Amniotic stem cell (primary cell): ENCODE data around the gene TRAPPC10.
"Not testable (repeated sequence)": the region's sequence is repeated elsewhere in the genome, so short reads cannot be mapped to it uniquely, and the experiment has no call there.

Experiments
- DNase-seq: peaks from one replicate; lab custom pipeline; 2025; lab: John Stamatoyannopoulos, UW

Gene TRAPPC10

GRCh38 chr21:44089001-44089911 is 77.1 kb downstream of the TRAPPC10 start:
- no peak for DNase-seq

- no peak for DNase-seq
Observed at GRCh38 chr21:44090325-44090724, 78.2 kb downstream of the TRAPPC10 start.

- DNase-seq = no peak
Observed at GRCh38 chr21:44092211-44092610, 80.1 kb downstream of the TRAPPC10 start.

- DNase-seq = no peak
Observed at GRCh38 chr21:44093761-44094160, 81.7 kb downstream of the TRAPPC10 start.

GRCh38 chr21:44094832-44095231 is 82.7 kb downstream of the TRAPPC10 start:
- no peak for DNase-seq

GRCh38 chr21:44098507-44098906 is 86.4 kb downstream of the TRAPPC10 start:
- not testable (repeated sequence) for DNase-seq

- DNase-seq = not testable (repeated sequence)
Observed at GRCh38 chr21:44098964-44099363, 86.9 kb downstream of the TRAPPC10 start.

GRCh38 chr21:44107026-44107501 is 95.0 kb downstream of the TRAPPC10 start, which contains the start of gene PWP2:
Gene PWP2 (plus strand): TSS chr21:44107399. CDS start chr21:44107417, 18 bp downstream.
- not testable (repeated sequence) for DNase-seq

- not testable (repeated sequence) for DNase-seq
Observed at GRCh38 chr21:44107589-44107988, 95.5 kb downstream of the TRAPPC10 start.

GRCh38 chr21:44113702-44114371 is 101.7 kb downstream of the TRAPPC10 start:
- not testable (repeated sequence) for DNase-seq

- DNase-seq = not testable (repeated sequence)
Observed at GRCh38 chr21:44122131-44122530, 110.0 kb downstream of the TRAPPC10 start.

GRCh38 chr21:44127827-44128226 is 115.7 kb downstream of the TRAPPC10 start:
- not testable (repeated sequence) for DNase-seq

GRCh38 chr21:44133715-44134057 is 121.6 kb downstream of the TRAPPC10 start:
- not testable (repeated sequence) for DNase-seq

GRCh38 chr21:44134732-44135131 is 122.6 kb downstream of the TRAPPC10 start:
- DNase-seq = not testable (repeated sequence)

- DNase-seq = not testable (repeated sequence)
Observed at GRCh38 chr21:44138039-44138438, 125.9 kb downstream of the TRAPPC10 start.

- DNase-seq = not testable (repeated sequence)
Observed at GRCh38 chr21:44139787-44140551, 127.9 kb downstream of the TRAPPC10 start.

- not testable (repeated sequence) for DNase-seq
Observed at GRCh38 chr21:44140552-44140932, 128.4 kb downstream of the TRAPPC10 start.

- not testable (repeated sequence) for DNase-seq
Observed at GRCh38 chr21:44142470-44142869, 130.4 kb downstream of the TRAPPC10 start.

GRCh38 chr21:44143380-44143779 is 131.3 kb downstream of the TRAPPC10 start:
- DNase-seq = not testable (repeated sequence)

GRCh38 chr21:44143996-44144395 is 131.9 kb downstream of the TRAPPC10 start:
- not testable (repeated sequence) for DNase-seq

- not testable (repeated sequence) for DNase-seq
Observed at GRCh38 chr21:44144784-44145602, 132.9 kb downstream of the TRAPPC10 start.
